NT2/D1 (cell line): ENCODE results near the gene LHX6.

Experiments used
- SUZ12 ChIP-seq: IDR thresholded peaks from 2 replicates; pipeline ENCODE4 v1.6.1; 2011; ENCODE audit not compliant: insufficient read length, insufficient read depth; ENCODE audit errors: extremely low read depth
- YY1 ChIP-seq: IDR thresholded peaks from 2 replicates; pipeline ENCODE4 v1.6.1; 2011; ENCODE audit not compliant: insufficient read length, insufficient read depth
- ZNF274 ChIP-seq: IDR thresholded peaks from 2 replicates; pipeline ENCODE4 v1.6.1; 2011; ENCODE audit warnings: mild to moderate bottlenecking, low read depth, low read length

- TF ChIP-seq YY1 (no peak), ZNF274 (no peak), SUZ12 (no peak)
These were observed 36.6 kb upstream of the LHX6 start for GRCh38 chr9:122265149-122265915.
